HepG2 (cell line): ENCODE results near the gene RAPGEFL1. TPM values are rescaled to one million over a fixed set of nuclear protein-coding genes. Genes with fewer than 3 reads are reported as not detected.

Experiments used
- ARNT ChIP-seq: fragments of 450-650 bp; IDR thresholded peaks from 2 replicates; pipeline ENCODE4 v1.6.1; 2017
- BHLHE40 ChIP-seq: IDR thresholded peaks from 2 replicates; pipeline ENCODE4 v1.6.1; 2011; ENCODE audit warnings: low read length, improper control_type of control experiment
- BORCS8-MEF2B ChIP-seq: sonication (generic); formaldehyde crosslinking; IDR thresholded peaks from 2 replicates; pipeline ENCODE4 v1.8.0; 2022; ENCODE audit warnings: mild to moderate bottlenecking, missing genetic modification reagents
- EED ChIP-seq: sonication (generic); formaldehyde crosslinking; IDR thresholded peaks from 2 replicates; pipeline ENCODE4 v1.5.0; 2020; ENCODE audit warnings: mild to moderate bottlenecking, missing genetic modification reagents
- ERF ChIP-seq: IDR thresholded peaks from 2 replicates; pipeline ENCODE4 v1.6.1; 2018; ENCODE audit warnings: missing biosample characterization, missing genetic modification reagents
- FOXP1 ChIP-seq, 2 experiments: fragments of 450-650 bp in 1 of 2; IDR thresholded peaks; 2 replicates each; pipeline ENCODE4 v1.6.1; 2017 to 2018; ENCODE audit warnings: antibody characterized with exemption in 1 of 2
- IKZF4 ChIP-seq: sonication (generic); formaldehyde crosslinking; IDR thresholded peaks from 2 replicates; pipeline ENCODE4 v1.5.1; 2020; ENCODE audit warnings: borderline replicate concordance, mild to moderate bottlenecking, low read depth, missing genetic modification reagents; ENCODE audit errors: not compliant biosample characterization
- MED8 ChIP-seq: sonication (generic); formaldehyde crosslinking; IDR thresholded peaks from 2 replicates; pipeline ENCODE4 v1.8.1; 2023; ENCODE audit warnings: mild to moderate bottlenecking, missing genetic modification reagents; ENCODE audit not compliant: insufficient replicate concordance
- MYC ChIP-seq: sonication (generic); formaldehyde crosslinking; IDR thresholded peaks from 2 replicates; pipeline ENCODE4 v1.9.0; 2021; ENCODE audit warnings: missing genetic modification reagents, borderline replicate concordance
- NRL ChIP-seq: sonication (generic); formaldehyde crosslinking; IDR thresholded peaks from 2 replicates; pipeline ENCODE4 v1.5.0; 2020; ENCODE audit warnings: missing genetic modification reagents, mild to moderate bottlenecking, moderate library complexity, borderline replicate concordance
- REPIN1 ChIP-seq: sonication (generic); formaldehyde crosslinking; IDR thresholded peaks from 2 replicates; pipeline ENCODE4 v1.8.0; 2022; ENCODE audit warnings: missing genetic modification reagents, low read depth, mild to moderate bottlenecking, borderline replicate concordance
- THAP11 ChIP-seq: IDR thresholded peaks from 2 replicates; pipeline ENCODE4 v1.6.1; 2016; ENCODE audit warnings: missing biosample characterization, missing genetic modification reagents
- ZFP82 ChIP-seq: sonication (generic); formaldehyde crosslinking; IDR thresholded peaks from 2 replicates; pipeline ENCODE4 v1.5.1; 2020; ENCODE audit warnings: mild to moderate bottlenecking, missing genetic modification reagents, borderline replicate concordance
- ZFX ChIP-seq: sonication (generic); formaldehyde crosslinking; IDR thresholded peaks from 2 replicates; pipeline ENCODE4 v1.4.0; 2020; ENCODE audit warnings: mild to moderate bottlenecking, low read depth, missing genetic modification reagents, moderate library complexity
- ZNF331 ChIP-seq: sonication (generic); formaldehyde crosslinking; IDR thresholded peaks from 2 replicates; pipeline ENCODE4 v1.4.0; 2020; ENCODE audit warnings: missing genetic modification reagents
- ZNF547 ChIP-seq: sonication (generic); formaldehyde crosslinking; IDR thresholded peaks from 2 replicates; pipeline ENCODE4 v1.5.1; 2020; ENCODE audit warnings: mild to moderate bottlenecking, missing genetic modification reagents
- polyA plus RNA-seq, 8 experiments: library from polyadenylated mRNA; depleted of rRNA in 3 of 8; stranded (reverse) in 7 of 8; unstranded in 1 of 8; fragments of >200 nt; fragmentation: Illumina TruSeq in 4 of 8; extraction: Trizol in 4 of 8; gene quantifications; 2 replicates each; pipeline versions ENCODE4 v1.2.1 to v1.2.3, GENCODE V29; 2011 to 2016; ENCODE audit warnings: low read depth in 4 of 8, missing spikeins in 1 of 8, mixed read lengths in 1 of 8; ENCODE audit not compliant: insufficient read depth in 1 of 8
- total RNA-seq, 5 experiments: library from RNA; depleted of rRNA; stranded (reverse); fragments of >200 nt; fragmentation: Illumina TruSeq; extraction: Trizol; gene quantifications; 2 replicates each; pipeline ENCODE4 v1.2.3, GENCODE V29; 2016; ENCODE audit warnings: low read depth in 1 of 5
- TF ChIP-seq, protein P1 (sequence below): sonication (generic); formaldehyde crosslinking; IDR thresholded peaks from 2 replicates; pipeline ENCODE4 v1.4.0; 2020; ENCODE audit warnings: missing genetic modification reagents; ENCODE audit errors: not compliant biosample characterization
- TF ChIP-seq, protein P2 (sequence below): sonication (generic); formaldehyde crosslinking; IDR thresholded peaks from 2 replicates; pipeline ENCODE4 v1.8.0; 2022; ENCODE audit warnings: mild to moderate bottlenecking, missing genetic modification reagents
- TF ChIP-seq, protein P3 (sequence below): sonication (generic); formaldehyde crosslinking; IDR thresholded peaks from 2 replicates; pipeline ENCODE4 v1.5.0; 2020; ENCODE audit warnings: mild to moderate bottlenecking, missing genetic modification reagents, borderline replicate concordance
- TF ChIP-seq, protein P4 (sequence below): IDR thresholded peaks from 2 replicates; pipeline ENCODE4 v1.6.1; 2016; ENCODE audit warnings: mild to moderate bottlenecking

The RAPGEFL1 gene
- total and polyA plus RNA-seq, 2 of the 13 experiments (the other 11 are each of a cell fraction or from before 2014, with no cell fraction given), result 4.5 to 7.8 TPM

DNA sequence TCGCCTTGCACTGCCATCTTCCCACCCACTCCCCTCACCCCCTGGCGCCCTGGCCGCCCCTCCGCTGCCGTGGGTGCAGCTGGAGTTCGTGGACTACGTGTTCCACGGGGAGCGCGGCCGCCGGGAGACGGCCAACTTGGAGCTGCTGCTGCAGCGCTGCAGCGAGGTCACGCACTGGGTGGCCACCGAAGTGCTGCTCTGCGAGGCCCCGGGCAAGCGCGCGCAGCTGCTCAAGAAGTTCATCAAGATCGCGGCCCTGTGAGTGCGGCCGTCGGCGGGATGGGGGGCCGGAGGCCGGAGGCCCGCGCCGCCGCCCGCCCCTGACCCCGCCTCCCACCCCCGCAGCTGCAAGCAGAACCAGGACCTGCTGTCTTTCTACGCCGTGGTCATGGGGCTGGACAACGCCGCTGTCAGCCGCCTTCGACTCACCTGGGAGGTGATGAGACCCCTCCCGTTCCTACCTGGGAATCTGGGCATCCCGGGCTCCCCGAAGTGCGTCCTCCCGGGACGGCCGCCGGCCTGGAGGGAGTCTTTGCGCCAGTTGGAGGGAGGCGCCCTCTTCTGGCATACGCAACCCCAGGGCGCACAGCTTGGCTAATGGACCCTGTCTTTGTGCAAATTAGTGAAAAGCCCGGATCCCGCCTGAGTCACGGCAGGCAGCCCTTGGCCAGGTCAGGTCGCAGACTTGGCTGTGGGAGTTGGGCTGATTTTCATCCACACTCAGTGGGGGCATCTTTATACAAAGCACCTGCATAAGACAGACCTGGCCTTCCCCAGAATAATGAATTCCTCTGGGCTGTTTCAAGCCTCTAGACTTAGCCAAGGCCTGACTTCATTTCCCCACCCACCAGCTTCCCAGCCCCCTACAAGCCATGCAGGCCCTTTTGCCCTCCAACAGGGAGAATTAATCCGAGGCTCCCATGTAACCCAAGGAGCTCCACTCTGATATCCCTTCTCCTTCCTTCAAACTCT lies 14.3 kb downstream of the RAPGEFL1 start (continued):
- TF ChIP-seq, protein P1, sequence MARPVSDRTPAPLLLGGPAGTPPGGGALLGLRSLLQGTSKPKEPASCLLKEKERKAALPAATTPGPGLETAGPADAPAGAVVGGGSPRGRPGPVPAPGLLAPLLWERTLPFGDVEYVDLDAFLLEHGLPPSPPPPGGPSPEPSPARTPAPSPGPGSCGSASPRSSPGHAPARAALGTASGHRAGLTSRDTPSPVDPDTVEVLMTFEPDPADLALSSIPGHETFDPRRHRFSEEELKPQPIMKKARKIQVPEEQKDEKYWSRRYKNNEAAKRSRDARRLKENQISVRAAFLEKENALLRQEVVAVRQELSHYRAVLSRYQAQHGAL (CRISPR knock-in tag), result no peak
- TF ChIP-seq THAP11 (CRISPR knock-in tag), result peak; percentile 68
- TF ChIP-seq ZFP82, result 0 out of 2 replicates have a peak, but pooled peaks have one; percentile 78
- 0 out of 2 replicates have a peak, but pooled peaks have one; percentile 13 for TF ChIP-seq ERF (CRISPR knock-in tag)
- TF ChIP-seq ARNT, result no peak
- TF ChIP-seq MYC (CRISPR knock-in tag), result peak; percentile 29; the same call in 1 of the 2 replicates
- TF ChIP-seq BHLHE40, result no peak
- peak; percentile 86 for TF ChIP-seq REPIN1
- TF ChIP-seq NRL (CRISPR knock-in tag), result peak; percentile 42; the same call in 1 of the 2 replicates
- no peak for TF ChIP-seq FOXP1 (IDR thresholded peaks at IDR 0.05)
- TF ChIP-seq FOXP1 (CRISPR knock-in tag; IDR thresholded peaks at IDR 0.05), result no peak
- TF ChIP-seq BORCS8-MEF2B, result peak; percentile 57
- no peak for TF ChIP-seq EED (CRISPR knock-in tag)
- TF ChIP-seq ZFX (CRISPR knock-in tag), result peak; percentile 60; the same call in 1 of the 2 replicates
- TF ChIP-seq ZNF547 (CRISPR knock-in tag), result peak; percentile 80; the same call in 1 of the 2 replicates
- TF ChIP-seq, protein P2, sequence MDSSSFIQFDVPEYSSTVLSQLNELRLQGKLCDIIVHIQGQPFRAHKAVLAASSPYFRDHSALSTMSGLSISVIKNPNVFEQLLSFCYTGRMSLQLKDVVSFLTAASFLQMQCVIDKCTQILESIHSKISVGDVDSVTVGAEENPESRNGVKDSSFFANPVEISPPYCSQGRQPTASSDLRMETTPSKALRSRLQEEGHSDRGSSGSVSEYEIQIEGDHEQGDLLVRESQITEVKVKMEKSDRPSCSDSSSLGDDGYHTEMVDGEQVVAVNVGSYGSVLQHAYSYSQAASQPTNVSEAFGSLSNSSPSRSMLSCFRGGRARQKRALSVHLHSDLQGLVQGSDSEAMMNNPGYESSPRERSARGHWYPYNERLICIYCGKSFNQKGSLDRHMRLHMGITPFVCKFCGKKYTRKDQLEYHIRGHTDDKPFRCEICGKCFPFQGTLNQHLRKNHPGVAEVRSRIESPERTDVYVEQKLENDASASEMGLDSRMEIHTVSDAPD (CRISPR knock-in tag), result no peak
- TF ChIP-seq, protein P3, sequence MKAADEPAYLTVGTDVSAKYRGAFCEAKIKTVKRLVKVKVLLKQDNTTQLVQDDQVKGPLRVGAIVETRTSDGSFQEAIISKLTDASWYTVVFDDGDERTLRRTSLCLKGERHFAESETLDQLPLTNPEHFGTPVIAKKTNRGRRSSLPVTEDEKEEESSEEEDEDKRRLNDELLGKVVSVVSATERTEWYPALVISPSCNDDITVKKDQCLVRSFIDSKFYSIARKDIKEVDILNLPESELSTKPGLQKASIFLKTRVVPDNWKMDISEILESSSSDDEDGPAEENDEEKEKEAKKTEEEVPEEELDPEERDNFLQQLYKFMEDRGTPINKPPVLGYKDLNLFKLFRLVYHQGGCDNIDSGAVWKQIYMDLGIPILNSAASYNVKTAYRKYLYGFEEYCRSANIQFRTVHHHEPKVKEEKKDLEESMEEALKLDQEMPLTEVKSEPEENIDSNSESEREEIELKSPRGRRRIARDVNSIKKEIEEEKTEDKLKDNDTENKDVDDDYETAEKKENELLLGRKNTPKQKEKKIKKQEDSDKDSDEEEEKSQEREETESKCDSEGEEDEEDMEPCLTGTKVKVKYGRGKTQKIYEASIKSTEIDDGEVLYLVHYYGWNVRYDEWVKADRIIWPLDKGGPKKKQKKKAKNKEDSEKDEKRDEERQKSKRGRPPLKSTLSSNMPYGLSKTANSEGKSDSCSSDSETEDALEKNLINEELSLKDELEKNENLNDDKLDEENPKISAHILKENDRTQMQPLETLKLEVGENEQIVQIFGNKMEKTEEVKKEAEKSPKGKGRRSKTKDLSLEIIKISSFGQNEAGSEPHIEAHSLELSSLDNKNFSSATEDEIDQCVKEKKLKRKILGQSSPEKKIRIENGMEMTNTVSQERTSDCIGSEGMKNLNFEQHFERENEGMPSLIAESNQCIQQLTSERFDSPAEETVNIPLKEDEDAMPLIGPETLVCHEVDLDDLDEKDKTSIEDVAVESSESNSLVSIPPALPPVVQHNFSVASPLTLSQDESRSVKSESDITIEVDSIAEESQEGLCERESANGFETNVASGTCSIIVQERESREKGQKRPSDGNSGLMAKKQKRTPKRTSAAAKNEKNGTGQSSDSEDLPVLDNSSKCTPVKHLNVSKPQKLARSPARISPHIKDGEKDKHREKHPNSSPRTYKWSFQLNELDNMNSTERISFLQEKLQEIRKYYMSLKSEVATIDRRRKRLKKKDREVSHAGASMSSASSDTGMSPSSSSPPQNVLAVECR, result peak; percentile 68; the same call in 1 of the 2 replicates
- TF ChIP-seq, protein P4, sequence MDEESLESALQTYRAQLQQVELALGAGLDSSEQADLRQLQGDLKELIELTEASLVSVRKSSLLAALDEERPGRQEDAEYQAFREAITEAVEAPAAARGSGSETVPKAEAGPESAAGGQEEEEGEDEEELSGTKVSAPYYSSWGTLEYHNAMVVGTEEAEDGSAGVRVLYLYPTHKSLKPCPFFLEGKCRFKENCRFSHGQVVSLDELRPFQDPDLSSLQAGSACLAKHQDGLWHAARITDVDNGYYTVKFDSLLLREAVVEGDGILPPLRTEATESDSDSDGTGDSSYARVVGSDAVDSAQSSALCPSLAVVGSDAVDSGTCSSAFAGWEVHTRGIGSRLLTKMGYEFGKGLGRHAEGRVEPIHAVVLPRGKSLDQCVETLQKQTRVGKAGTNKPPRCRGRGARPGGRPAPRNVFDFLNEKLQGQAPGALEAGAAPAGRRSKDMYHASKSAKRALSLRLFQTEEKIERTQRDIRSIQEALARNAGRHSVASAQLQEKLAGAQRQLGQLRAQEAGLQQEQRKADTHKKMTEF, result peak; percentile 65; the same call in 1 of the 2 replicates
- peak; percentile 40 for TF ChIP-seq MED8 (CRISPR knock-in tag)
- TF ChIP-seq ZNF331 (CRISPR knock-in tag), result peak; percentile 19; the same call in 1 of the 2 replicates
- no peak for TF ChIP-seq IKZF4
